Stimulated activated CD8-positive, alpha-beta memory T cell treated with anti-CD3 and anti-CD28 coated beads, Interleukin-2, amount 100 ng/mL, for 48 hours (primary cell): ENCODE data around the gene ACTA1.
"Not testable (repeated sequence)": the region's sequence is repeated elsewhere in the genome, so short reads cannot be mapped to it uniquely, and the experiment has no call there.

Experiments used
- DNase-seq, 2 donors: peaks; one replicate each; pipeline ENCODE4 v3.0.0-alpha.2; 2020; ENCODE audit warnings: low read depth in 2 of 2

Gene ACTA1

DNA sequence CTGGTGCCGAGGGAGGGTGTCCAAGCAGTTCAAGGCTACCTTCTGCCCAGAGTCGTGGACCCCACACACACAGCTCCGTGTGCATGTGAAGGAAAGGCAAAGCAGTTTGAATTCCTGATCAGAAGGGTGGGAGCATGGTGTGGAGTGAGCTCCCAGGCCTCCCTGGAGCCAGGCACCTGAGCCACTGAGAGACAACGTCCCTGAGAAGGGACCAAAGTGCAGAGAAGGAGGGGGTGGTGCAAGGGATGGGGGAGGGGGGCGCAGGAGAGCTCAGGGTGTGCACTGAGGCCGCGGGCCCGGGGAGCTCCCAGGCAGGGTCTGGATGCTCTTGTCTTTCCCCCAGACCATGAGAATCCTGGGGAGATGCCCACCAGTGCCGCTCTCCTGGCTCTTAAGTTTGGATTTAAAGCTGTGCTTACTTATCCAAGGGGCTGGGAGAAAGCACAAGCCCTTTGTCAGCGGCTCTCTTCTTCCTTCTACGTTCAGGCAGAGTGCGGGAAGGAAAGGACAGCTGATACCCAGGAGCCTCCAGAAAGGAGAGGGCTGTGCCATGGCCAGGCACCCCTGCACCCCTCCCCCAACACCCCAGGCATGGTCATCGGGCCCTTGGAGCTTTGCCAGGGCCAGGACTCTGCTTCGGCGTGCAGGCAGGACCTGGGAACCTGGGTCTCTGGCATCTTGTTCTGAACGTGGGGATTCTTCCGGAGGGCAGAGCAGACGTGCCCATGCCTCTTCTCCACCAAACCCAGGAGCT is 24.1 kb downstream of the ACTA1 start:
- DNase-seq = no peak

DNA sequence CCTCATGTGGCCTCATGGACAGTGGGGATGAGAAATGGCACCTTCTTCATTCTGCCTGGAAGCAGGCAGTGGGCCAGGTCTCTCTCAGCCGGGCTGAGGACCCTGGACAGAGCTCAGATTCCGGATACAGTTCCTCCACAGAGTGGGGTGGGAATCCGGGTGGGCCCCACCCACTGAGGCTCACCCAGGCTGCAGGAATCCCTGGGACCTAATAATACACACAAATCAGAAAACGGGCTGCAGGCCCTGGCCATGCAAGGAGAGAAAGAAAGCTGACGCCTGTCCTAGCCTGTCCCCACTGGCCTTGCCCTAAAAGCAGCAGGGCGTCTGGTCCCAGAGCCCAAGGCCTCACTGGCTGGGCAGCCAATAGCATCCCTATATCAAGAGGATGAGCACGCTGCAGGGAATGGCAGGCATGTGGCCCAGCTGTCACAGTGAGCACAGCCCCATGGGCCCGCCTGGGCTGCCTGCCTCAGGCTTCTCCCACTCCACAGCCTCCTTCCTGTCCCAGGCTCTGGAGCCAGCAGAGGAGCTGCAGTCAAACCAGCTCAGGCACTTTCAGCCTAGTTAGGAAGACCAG is 25.3 kb downstream of the ACTA1 start:
- DNase-seq = no peak

DNA sequence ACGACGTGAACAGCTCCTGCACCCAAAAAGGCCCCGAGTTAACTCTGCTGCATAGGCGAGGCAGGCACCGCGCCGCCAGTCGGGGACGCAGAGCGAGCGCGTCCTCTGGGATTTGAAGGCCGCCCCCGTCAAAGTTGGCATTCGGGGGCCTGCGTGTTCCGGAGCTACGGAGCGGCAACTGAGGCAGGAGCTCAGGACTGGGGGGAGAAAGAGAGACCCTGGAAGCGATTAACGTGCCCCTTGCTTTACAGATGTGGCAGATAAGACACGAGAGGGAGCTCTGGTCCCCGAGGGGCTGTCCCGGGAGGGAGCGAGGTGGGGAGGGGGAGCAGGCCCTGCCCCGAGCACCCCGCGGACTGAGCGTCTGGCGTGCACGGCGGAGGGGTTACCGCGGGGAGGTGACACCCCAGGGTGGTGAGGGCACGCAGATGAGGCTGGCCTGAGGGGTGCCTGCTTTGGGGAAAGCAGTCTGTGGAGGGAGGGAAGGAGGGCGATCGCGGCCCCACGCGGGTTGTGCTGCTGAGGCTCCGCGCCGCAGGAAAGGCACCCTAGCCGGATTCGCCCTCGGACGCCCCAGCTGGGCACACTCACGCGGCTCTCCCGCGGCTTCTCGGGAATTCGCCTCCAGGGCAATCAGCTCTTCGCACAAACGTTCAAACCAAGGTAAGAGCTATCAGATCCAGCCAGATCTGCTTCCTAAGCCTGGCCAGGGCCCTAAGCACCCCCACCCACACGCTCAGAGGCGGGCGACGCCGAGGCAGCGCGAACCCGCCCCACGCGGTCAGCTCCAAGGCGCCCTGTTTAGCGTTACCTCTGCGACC is 26.5 kb downstream of the ACTA1 start:
- no peak for DNase-seq

DNA sequence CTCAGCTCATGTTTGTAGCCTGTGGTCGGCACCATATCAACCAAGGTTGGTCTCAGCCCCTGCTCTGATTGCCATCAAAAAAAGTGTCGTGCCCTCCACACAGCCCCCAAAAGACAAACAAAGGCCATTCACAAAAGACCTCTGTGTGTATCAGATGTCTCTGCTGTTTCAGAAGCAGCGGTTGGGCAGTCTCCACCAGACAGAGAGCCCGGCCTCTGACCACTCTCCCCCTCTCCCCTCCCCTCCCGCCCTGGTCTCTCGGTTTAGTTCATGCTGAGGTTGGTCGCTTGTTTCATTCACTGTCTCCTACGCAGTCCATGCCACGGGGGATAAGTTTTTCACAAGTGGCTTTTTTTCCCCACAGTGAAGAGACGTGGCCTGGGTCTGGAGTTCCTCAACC is 27.1 kb downstream of the ACTA1 start:
- no peak for DNase-seq

DNA sequence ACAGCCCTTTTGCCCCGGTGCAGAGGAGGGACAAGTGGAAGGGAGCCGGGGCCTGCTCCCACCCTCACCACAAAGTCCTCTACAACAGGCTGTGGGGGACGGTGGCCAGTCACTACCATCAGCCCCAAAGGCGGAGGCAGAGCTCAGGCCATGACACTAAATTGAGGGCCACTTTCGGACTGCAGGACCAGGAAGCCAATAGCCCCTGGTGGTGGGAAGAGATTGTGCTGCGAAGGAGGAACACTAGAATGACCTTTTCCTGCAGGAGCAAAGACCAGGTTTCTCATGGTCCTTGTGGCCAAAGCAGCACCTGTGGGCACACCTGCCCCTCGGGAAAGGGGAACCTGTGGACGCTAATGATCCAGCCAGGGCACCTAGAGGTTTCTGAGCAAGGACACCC is 30.3 kb downstream of the ACTA1 start:
- DNase-seq = no peak

DNA sequence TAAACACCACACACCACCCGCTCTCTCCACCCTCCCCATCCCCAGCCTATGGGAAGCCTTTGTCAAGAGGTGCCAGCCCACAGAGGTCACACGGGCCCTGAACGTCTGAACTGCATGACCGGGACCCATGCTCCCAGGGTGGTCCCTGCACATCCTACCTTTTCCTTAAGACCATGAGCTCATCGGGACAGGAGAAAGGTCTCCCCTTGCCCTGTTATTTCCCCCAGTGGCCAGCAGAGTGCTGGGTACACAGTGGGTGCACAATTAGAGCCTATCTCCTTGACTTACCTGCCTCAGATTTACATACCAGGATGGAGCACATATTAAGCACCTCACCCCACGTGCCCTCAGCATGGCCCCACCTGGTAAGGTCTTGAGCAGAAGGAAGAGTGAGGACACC is 30.9 kb downstream of the ACTA1 start:
- DNase-seq = no peak

DNA sequence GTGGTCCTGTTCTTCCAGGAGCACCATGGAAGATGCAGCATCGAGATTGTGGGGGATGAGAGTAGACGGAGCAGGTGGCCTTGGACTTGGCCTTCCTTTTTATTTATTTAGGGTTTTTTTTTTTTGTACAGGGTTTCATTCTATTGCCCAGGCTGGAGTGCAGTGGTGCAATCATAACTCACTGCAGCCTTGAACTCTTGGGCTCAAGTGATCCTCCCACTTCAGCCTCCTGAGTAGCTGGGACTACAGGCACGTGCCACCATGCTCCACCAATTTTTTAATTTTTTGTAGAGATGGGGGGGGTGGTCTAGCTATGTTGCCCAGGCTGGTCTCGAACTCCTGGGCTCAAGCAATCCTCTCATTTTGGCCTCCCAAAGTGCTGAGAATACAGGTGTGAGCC is 31.6 kb downstream of the ACTA1 start:
- DNase-seq = not testable (repeated sequence)

DNA sequence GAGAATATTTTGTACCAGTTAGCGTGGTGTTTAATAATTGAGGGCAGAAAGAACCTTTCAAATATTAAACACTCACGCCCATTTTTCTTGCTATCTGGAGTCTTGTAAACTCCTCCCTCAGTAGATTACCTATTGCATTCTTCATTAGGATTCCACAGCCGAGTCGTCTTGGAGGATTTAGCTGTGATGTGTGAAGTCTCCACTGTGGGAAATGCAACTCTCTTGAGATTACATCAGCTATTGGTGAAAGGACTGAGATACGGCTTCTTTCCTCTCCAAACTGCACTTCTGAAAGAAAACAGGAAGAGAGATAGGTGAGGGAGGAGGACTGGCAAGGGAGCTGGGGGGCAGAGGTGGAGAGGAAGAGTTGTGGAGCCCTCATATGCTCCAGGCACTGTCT is 36.1 kb downstream of the ACTA1 start:
- no peak for DNase-seq

DNA sequence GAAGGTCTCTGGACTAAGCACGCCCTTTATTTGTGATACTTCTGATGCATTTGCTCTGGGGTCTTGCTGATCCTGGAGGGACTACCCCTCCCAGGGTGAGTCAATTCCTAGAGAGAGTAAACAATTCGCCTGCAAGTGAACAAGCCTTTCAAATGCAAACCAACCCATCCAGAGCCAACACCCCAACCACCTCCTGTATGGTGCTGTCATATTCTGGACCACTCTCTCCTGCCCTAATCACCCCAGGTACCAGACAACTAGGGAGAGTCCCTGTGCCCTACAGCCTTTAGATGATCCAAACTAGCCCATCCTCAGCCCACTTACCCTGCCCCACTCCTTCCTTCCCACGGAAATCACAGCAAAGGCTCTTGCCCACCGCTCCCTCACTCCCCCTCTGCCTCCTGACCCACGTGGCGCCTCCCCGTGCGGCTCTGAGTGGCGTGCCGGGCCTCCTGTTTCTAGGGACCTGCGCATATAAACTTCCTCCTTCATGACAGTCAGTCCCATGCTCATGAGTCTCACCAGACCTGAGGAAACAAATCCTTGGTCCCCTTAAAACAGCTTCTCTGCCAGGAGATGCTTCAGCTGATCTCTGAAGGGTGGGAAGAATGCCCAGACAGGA is 37.2 kb downstream of the ACTA1 start:
- DNase-seq = no peak

DNA sequence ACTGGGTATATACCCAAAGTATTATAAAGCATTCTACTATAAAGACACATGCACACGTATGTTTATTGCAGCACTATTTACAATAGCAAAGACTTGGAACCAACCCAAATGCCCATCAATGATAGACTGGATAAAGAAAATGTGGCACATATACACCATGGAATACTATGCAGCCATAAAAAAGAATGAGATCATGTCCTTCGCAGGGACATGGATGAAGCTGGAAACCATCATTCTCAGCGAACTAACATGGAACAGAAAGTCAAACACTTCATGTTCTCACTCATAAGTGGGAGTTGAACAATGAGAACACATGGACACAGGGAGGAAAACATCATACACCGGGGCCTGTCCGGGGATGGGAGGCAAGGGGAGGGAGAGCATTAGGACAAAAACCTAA is 39.4 kb downstream of the ACTA1 start:
- DNase-seq = not testable (repeated sequence)

DNA sequence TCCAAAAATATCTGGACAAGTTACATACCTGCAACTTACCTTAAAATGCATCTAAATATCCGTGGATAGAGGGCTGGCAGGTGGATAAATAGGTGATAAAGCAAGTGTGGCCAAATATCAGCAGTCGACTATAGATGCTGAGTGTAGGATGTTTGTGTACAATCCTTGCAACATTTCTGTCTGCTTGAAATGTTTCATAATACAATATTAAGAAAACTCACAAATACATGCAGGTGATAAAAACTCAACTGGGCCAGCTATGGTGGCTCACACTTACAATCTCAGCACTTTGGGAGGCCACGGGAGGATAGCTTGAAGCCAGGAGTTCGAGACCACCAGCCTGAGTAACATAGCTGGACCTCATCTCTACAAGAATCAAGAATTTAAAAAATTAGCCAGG is 41.0 kb downstream of the ACTA1 start:
- DNase-seq = no peak

DNA sequence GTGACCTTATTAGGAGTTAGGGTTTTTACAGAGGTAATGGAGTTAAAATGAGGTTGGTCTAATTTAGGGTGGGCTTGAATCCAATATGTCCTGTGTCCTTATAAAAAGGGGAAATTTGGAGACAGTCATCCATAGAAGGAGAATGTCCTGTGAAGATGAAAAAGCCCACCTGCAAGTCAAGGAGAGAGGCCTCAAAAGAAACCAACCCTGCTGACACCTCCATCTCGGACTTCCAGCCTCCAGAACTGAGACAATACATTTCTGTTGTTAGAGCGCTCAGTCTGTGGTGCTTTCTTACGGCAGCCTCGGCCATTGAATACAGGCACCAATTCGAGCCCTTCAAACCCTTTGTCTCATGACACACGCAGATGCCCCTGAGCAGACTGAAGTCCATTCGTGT is 43.8 kb downstream of the ACTA1 start:
- DNase-seq = no peak

DNA sequence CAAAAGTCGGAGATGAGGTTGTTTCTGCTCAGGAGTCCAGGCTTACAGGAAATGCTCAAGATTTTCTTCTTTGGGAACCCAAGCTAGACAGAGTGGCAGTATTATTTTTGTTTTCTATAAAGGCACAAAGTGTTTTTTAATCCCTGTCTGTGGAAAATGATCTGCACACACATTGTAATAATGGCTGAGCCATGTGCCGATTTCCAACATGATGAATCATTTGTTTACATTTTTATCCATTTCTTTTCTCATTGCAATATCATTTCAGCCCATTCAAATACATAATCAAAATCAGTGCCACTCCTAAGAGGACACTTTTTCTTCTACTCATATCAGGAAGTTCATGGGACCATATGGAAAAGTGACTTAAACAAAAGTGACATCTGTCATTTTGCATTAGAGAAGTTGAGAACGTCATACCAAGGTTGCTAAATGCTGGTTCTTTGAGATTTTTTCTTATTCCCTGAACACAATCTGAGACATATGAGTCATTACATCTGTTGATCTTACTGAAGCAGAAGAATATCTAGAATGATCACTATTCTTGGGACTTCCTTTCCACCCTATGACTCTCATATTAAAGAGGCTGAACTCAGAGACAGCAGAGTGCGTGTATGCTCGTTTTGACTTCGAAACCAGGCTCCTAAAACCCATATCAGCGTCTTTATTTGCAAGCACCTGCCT is 44.9 kb downstream of the ACTA1 start:
- DNase-seq = no peak

DNA sequence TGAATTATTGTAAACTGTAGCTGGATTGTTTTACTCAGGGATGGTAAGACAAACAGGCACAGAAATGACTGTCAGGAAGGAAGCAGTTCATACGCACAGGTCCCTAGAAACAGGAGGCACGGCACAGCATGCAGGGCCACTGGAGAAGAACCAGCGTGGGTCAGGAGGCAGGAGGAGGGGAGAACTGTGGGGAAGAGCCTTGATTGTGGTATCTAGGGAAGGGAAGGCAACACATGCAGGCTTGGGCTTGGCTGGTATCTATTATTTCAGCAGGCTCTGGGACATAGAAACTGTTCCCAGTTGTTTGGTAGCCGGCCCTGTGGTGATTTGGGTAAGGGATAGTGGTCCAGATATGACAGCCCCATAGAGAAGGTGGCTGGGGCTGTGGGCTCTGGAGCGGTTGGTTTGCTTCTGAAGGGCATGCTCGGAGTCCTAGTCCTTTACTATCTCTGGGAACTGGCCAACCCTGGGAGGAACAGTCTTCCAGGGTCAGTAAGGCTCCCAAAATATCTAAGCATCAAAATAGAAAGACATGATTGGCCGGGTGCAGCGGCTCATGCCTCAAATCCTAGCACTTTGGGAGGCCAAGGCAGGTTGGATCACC is 47.9 kb downstream of the ACTA1 start:
- no peak for DNase-seq

DNA sequence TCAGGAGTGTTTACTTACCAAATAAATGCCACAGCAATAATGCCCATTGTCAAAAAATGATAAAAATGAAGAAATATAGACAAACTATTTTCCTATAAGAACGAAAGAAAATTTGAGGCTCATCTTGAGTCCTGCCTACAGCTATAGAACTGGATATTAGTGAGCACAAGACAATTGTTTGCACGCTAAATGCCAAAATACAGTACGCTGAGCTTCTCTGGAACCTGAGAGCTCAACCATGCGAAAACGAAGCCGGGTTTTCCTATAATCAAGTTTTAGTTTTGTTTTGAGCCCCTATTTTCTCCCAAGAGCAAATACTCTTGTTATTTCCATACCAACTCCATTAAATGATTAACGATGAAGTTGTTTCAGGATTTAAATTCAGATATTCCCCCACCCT is 49.1 kb downstream of the ACTA1 start:
- no peak for DNase-seq

DNA sequence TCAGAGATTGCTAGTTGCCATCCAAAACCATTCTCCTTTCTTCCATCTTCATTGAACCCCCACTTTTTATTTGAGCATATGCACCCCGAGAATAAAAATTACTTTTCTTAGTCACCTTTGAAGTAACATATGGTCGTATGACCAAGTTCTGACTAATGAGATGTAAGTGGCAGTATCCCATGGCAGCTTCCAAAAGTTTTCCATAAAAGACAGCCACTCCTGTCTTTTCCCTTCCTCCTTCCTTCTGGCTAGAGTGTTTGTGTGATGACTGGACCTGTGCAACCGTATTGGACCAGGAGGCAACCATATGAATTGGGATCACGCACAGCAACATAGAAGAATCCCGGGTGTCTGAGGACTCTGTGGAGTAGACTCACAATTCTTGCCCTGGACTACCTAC is 49.9 kb downstream of the ACTA1 start:
- no peak for DNase-seq

DNA sequence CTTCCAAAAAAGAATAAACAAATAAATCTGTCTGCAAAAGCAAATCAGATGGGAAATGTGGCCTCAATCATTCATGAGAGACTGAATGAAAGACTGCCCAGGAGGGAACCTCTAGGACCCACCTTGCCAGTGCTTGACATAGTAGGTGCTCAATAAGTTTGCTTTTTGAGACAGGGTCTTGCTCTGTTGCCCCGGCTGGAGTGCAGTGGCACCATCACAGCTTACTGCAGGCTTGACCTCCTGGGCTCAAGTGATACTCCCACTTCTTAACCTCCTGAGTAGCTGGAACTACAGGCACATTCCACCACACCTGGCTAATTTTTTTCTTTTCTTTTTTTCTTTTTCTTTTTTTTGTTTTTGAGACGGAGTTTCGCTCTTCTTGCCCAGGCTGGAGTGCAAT is 50.7 kb downstream of the ACTA1 start:
- DNase-seq = no peak
